Mammary epithelial cell (primary cell): Measurements from ENCODE around the gene FOSB.

Experiments
- EZH2 ChIP-seq: IDR thresholded peaks from 2 replicates; pipeline ENCODE4 v1.6.1; 2012; ENCODE audit warnings: low read length, inconsistent platforms, borderline replicate concordance
- TF ChIP-seq, protein P1 (sequence below), 2 donors: IDR thresholded peaks in 1 of 2; conservative IDR thresholded peaks in 1 of 2; 2 replicates each; pipeline ENCODE4 v1.5.1; 2011 to 2012; ENCODE audit warnings: inconsistent platforms in 2 of 2, low read length in 2 of 2, mild to moderate bottlenecking in 2 of 2, control low read depth in 1 of 2, low read depth in 1 of 2; ENCODE audit not compliant: insufficient read depth in 1 of 2; ENCODE audit errors: extremely low read depth in 1 of 2

- TF ChIP-seq, protein P1, sequence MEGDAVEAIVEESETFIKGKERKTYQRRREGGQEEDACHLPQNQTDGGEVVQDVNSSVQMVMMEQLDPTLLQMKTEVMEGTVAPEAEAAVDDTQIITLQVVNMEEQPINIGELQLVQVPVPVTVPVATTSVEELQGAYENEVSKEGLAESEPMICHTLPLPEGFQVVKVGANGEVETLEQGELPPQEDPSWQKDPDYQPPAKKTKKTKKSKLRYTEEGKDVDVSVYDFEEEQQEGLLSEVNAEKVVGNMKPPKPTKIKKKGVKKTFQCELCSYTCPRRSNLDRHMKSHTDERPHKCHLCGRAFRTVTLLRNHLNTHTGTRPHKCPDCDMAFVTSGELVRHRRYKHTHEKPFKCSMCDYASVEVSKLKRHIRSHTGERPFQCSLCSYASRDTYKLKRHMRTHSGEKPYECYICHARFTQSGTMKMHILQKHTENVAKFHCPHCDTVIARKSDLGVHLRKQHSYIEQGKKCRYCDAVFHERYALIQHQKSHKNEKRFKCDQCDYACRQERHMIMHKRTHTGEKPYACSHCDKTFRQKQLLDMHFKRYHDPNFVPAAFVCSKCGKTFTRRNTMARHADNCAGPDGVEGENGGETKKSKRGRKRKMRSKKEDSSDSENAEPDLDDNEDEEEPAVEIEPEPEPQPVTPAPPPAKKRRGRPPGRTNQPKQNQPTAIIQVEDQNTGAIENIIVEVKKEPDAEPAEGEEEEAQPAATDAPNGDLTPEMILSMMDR (conservative IDR thresholded peaks at IDR 0.05 in 1 of 2, IDR thresholded peaks at IDR 0.05 in 1 of 2; ENCODE audit: extremely low read depth in 1 of 2, insufficient read depth in 1 of 2, low read depth in 1 of 2, low read length in 2 of 2), result no peak
- no peak for TF ChIP-seq EZH2
Measured at GRCh38 chr19:45473367-45473681, 5.5 kb downstream of the FOSB start.
